ENCODE results near the gene BACE1.
"Not testable (repeated sequence)": the region's sequence is repeated elsewhere in the genome, so short reads cannot be mapped to it uniquely, and the experiment has no call there.

Gene BACE1

DNA sequence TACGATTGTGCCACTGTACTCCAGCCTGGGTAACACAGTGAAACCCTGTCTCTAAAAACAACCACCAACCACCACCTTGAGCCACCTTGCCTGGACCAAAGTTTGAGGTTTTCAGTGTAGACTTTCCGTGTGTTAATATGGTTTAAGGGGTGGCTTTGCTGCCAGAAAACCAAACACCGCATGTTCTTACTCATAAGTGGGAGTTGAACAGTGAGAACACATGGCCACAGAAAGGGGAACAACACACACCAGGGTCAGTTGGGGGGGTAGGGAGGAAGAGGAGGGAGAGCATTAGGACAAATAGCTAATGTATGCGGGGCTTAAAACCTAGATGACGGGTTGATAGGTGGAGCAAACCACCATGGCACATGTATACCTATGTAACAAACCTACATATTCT, 43.9 kb downstream of the BACE1 start:
- not testable (repeated sequence) for DNase-seq

DNA sequence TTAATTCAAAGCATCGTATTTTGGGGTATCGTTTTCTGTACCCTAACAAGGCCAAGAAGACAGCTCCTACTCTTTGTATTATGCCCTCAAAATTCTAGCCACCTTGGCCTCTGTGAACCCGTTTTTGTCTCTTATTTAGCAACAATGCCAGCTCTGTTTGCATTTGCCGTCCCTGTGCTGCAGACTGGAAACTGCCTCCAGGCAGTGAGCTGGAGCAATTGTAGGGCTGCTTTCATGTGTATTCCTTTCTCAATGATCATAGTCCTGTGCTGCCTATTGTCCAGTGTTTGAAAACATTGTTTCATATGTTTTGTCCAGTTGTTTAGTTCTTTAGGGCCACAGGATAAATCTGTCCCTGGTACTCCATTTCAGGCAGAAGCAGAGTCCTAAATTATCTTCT, 44.8 kb downstream of the BACE1 start:
- DNase-seq, result no peak

DNA sequence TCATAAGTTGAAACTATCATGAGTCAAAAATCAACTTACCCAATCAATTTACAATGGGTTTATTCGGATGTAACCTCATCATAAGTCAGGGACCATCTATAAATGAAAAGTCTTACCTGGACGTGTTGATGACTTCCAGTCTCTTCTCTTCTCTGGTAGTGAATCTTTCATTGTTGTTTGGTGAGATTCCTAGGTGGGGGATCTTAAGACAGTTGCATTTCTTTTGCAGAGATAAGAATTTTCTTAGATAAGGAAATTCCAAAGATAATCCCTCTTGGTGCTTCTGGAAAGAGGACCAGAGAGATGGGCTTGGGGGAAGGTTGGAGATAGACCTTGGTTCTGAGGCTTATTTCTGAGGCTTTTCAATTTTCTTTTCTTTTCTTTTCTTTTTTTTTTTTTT, 46.2 kb downstream of the BACE1 start:
- no peak for DNase-seq

DNA sequence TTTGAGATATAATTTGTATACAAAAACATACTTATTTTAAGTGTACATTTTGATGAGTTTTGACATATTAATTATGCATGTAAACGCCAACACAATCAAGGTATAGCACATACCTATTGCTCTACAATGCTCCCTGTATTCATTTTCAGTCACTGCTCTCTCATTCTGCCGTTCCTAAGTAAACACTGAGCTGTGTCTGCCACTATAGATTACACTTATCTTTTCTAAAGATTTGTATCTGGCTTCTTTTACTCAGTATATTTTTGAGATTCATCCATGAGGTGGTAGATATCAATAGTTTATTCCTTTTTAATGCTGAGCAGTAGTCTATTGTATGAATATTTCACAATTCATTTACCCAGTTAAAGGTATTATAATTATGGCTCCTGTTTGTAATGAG, 50.3 kb downstream of the BACE1 start:
- no peak for DNase-seq

DNA sequence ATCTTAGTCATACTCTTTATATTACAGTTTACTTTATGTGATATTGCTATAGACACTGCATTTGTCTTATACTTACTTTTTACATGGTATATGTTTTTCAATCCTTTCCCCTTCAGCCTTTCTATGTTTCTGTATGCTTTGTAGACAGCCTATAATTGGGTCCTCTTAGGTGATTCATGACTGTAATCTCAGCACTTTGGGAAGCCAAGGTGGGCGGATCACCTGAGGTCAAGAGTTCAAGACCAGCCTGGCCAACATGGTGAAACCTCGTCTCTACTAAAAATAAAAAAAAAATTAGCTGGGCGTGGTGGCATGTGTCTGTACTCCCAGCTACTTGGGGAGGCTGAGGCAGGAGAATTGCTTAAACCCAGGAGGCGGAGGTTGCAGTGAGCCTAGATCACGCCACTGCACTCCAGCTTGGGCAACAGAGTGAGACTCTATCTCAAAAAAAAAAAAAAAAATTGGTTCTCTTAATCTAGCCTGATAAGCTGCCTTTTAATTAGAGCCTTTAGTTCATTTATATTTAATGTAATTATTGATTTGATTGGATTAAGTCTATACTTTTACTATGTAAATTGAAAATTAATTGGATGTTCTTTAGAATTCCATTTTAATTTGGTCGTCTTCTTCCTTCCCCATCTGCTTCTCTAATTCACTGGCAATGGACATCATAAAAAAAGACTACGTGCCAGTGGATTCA, 51.3 kb downstream of the BACE1 start:
- not testable (repeated sequence) for DNase-seq

DNA sequence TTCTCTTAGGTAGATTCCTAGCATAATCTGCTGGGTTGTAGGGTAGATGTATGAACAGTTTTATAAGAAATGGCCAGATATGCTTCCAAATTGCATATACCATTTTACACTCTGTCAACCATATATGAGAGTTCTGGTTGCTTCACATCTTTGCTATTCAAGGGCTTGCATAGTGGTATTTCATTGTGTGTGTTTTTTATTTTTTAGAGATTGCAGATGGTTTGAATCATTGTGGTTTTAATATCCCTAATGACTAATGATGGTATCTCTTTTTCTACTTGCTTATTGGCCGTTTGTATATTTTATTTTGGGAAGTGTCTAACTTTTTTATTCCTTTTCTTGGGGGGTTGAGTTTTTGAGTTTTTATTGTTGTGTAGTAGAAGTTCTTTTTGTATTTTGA, 56.6 kb downstream of the BACE1 start:
- no peak for DNase-seq

DNA sequence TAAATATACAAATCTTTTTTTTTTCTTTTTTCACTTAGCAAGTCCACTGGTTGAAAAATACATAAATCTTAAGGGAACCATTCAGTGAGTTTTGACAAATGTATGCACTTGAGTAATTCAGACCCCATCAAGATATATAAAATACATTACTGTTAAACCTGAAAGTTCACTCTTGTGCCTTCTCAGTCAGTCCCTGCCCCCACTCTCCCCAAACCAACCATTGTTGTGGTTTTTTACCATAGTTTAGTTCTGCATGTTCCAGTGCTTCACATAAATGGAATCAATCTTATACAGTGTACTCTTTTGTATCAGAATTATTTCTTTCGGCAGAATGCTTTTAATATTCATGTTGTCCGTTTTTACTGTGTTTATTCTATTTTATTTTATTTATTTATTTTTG, 57.5 kb downstream of the BACE1 start:
- DNase-seq, result no peak

DNA sequence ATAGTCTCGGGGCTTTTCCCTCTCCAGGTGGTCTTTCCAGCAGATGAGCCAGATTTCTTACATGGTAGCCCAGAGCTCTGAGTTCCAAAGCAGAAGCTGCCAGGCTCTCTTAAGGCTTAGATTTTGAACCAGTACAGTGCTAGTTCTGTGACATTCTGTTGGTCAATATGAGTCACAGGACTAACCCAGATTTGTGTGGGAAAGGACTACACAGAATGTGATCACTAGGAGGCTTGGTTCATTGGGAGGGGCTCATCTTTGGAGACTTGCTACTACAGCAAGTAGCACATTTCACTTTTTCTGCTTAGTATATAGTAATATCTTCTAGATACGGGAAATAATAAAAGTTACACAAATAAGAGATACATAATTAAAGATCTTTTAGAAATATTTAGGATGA, 59.5 kb downstream of the BACE1 start:
- no peak for DNase-seq

DNA sequence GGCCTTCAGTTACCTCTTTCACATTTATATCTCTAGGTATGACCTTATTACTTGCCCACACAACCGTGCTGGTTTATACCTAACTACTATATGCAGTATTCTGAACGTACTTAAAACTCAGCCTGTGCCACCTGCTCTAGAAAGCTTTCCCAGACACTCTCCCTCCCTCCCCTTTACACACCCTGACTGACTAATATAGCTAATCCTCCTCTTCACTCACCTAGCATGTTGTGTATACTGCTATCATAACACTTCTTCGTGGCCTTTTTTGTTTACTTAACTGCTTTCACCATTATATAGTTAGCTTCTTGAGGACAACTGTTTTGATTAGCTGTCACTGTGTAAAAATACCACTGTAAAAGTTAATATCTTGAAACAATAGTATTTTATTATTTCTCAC, 60.1 kb downstream of the BACE1 start:
- no peak for DNase-seq

DNA sequence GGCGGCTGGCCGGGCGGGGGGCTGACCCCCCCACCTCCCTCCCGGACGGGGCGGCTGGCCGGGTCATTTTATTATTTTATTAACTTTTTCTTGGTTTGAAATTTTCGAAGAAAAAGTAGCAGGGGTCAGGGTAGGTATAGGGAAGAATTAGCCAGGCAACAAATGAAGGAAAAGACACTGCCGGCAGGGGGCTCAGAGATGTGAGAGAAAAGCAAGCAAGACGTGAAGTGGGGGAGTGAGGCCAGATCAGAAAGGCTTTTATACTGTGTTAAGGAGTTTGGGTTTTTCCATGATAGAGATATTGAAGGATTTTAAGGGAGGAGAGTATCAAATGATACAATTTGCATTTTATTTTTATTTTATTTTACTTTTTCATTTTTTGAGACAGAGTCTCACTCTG, 64.5 kb downstream of the BACE1 start:
- DNase-seq, result no peak

DNA sequence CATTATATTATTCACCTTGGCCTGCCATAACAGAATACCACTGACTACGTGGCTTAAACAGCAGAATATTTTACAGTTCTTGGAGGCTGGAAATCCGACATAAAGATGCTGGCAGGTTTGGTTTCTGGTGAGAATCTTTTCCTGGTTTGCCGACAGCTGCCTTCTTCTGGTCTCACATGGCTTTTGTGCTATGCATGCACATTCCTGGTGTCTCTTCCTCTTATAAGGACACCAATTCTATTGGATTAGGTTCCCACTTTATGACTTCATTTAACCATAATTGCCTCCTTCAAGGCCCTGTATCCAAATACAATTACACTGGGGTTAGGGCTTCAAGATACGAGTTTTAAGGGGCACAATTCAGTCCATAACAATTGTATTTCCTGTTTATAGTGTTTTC, 66.5 kb downstream of the BACE1 start:
- no peak for DNase-seq

DNA sequence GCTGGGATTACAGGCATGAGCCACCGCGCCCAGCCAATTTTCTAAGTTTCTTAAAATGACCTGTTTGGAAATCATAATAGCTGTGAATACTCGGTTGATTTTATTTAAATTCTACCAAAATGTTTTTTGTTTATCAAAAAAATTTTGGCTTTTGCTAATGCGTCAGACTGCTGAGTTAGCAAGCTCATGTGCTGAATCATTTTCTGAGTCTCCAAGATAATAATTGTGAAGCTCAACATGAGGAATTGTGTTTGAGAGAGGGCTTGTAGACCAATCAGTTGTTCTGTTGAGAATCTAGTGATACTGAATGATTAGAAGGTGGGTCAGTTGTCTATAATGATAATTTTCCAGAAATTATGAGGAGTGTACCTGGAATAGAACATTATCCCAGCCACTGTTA, 67.7 kb downstream of the BACE1 start:
- DNase-seq, result no peak

DNA sequence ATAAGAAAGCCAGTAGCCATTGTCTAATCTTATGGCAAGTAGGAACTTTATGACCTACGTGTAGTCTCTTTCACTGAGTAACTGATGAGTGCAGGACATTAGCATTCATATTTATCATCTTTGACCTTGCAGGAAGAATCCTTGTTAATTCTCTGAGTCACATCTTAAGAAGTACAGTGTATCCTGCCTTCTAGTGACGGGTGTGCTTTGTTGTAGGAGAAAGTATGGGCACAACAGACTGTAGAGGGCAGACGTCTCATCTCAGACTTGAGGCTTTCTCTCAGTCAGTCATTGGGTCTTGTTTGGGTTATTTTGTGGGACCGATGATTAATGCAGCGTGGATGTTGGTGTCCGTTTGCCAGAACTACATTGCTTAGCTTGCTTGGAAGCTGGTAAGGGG, 76.8 kb downstream of the BACE1 start:
- no peak for DNase-seq

DNA sequence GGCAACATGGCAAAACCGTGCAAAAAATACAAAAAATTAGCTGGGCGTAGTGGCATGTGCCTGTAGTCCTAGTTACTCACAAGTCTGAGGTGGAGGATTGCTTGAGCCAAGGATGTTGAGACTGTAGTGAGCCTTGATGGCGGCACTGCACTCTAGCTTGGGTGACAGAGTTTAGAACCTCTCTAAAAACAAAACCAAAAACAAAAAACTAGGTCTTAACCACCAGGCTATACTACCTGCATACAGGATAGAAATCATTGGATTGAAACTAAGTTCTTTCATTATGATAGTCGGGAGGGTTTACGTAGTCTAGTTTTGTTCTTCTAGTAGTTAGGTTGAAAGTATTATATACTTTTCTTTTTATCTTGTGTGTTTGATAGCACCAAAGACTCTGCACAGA, 77.8 kb downstream of the BACE1 start:
- DNase-seq, result no peak

Data from stimulated activated CD4-positive, alpha-beta T cell treated with anti-CD3 and anti-CD28 coated beads, Interleukin-15, amount 100 ng/mL, for 24 hours (primary cell).